GM12878 (cell line): ENCODE measurements around the gene NOC4L.

ENCODE experiments used
- BRCA1 ChIP-seq: IDR thresholded peaks from 2 replicates; pipeline ENCODE4 v1.6.1; 2011; ENCODE audit warnings: low read depth, low read length, improper control_type of control experiment
- CHD2 ChIP-seq: IDR thresholded peaks from 2 replicates; pipeline ENCODE4 v1.6.1; 2011; ENCODE audit warnings: low read depth, low read length, improper control_type of control experiment, borderline replicate concordance
- DPF2 ChIP-seq: fragments of 450-650 bp; IDR thresholded peaks from 2 replicates; pipeline ENCODE4 v1.6.1; 2017; ENCODE audit warnings: mild to moderate bottlenecking
- EZH2 ChIP-seq: IDR thresholded peaks from 2 replicates; pipeline ENCODE4 v1.6.1; 2012; ENCODE audit warnings: low read depth, mild to moderate bottlenecking, control low read depth, inconsistent platforms, low read length, borderline replicate concordance; ENCODE audit not compliant: control insufficient read depth
- HCFC1 ChIP-seq: fragments of 150-350 bp; IDR thresholded peaks from 2 replicates; pipeline ENCODE4 v1.6.1; 2014; ENCODE audit warnings: low read length
- RAD21 ChIP-seq: IDR thresholded peaks from 2 replicates; pipeline ENCODE4 v1.6.1; 2011; ENCODE audit warnings: mild to moderate bottlenecking, low read depth, low read length, moderate library complexity; ENCODE audit not compliant: insufficient read depth
- SREBF2 ChIP-seq: IDR thresholded peaks from 2 replicates; pipeline ENCODE4 v1.6.1; 2012; ENCODE audit warnings: mild to moderate bottlenecking, low read length
- TF ChIP-seq, protein P1 (sequence below): IDR thresholded peaks from 2 replicates; pipeline ENCODE4 v1.6.1; 2011; ENCODE audit warnings: mild to moderate bottlenecking, low read depth, low read length, moderate library complexity; ENCODE audit not compliant: insufficient replicate concordance
- TF ChIP-seq, protein P2 (sequence below), 3 experiments: IDR thresholded peaks in 2 of 3; conservative IDR thresholded peaks in 1 of 3; 2 replicates each; pipeline ENCODE4 v1.5.1; 2011; ENCODE audit warnings: low read depth in 3 of 3, low read length in 3 of 3, mild to moderate bottlenecking in 3 of 3, control low read depth in 2 of 3, moderate library complexity in 2 of 3, inconsistent platforms in 1 of 3, mixed read lengths in 1 of 3; ENCODE audit not compliant: control insufficient read depth in 2 of 3, insufficient read depth in 1 of 3; ENCODE audit errors: extremely low read depth in 1 of 3

GRCh38 chr12:132185705-132186104, 41.4 kb downstream of the NOC4L start:
- no peak for TF ChIP-seq RAD21
- TF ChIP-seq, protein P1, sequence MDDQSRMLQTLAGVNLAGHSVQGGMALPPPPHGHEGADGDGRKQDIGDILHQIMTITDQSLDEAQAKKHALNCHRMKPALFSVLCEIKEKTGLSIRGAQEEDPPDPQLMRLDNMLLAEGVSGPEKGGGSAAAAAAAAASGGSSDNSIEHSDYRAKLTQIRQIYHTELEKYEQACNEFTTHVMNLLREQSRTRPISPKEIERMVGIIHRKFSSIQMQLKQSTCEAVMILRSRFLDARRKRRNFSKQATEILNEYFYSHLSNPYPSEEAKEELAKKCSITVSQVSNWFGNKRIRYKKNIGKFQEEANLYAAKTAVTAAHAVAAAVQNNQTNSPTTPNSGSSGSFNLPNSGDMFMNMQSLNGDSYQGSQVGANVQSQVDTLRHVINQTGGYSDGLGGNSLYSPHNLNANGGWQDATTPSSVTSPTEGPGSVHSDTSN = no peak
- no peak for TF ChIP-seq DPF2
- TF ChIP-seq, protein P2, sequence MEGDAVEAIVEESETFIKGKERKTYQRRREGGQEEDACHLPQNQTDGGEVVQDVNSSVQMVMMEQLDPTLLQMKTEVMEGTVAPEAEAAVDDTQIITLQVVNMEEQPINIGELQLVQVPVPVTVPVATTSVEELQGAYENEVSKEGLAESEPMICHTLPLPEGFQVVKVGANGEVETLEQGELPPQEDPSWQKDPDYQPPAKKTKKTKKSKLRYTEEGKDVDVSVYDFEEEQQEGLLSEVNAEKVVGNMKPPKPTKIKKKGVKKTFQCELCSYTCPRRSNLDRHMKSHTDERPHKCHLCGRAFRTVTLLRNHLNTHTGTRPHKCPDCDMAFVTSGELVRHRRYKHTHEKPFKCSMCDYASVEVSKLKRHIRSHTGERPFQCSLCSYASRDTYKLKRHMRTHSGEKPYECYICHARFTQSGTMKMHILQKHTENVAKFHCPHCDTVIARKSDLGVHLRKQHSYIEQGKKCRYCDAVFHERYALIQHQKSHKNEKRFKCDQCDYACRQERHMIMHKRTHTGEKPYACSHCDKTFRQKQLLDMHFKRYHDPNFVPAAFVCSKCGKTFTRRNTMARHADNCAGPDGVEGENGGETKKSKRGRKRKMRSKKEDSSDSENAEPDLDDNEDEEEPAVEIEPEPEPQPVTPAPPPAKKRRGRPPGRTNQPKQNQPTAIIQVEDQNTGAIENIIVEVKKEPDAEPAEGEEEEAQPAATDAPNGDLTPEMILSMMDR (IDR thresholded peaks at IDR 0.05 in 2 of 3, conservative IDR thresholded peaks at IDR 0.05 in 1 of 3; ENCODE audit: control insufficient read depth in 2 of 3, extremely low read depth in 1 of 3, insufficient read depth in 1 of 3, low read depth in 3 of 3, low read length in 3 of 3) = no peak
- no peak for TF ChIP-seq HCFC1
- TF ChIP-seq CHD2 = no peak
- no peak for TF ChIP-seq BRCA1
- TF ChIP-seq SREBF2 = no peak
- TF ChIP-seq EZH2 = no peak
